Motor neuron (in vitro differentiated cells): ENCODE measurements around the gene MLKL. TPM values are rescaled to one million over a fixed set of nuclear protein-coding genes. Genes with fewer than 3 reads are reported as not detected.
"Not testable (repeated sequence)": the region's sequence is repeated elsewhere in the genome, so short reads cannot be mapped to it uniquely, and the experiment has no call there.

ENCODE experiments used
- ATAC-seq, 8 experiments: fragments of 200-7000 bp; cut with Tn5 transposase; replicated peaks in 6 of 8; 2 replicates each; pipeline ENCODE4 v1.8.0; 2021; ENCODE audit warnings: mild to moderate bottlenecking in 8 of 8, moderate library complexity in 8 of 8
- H3K27ac ChIP-seq, 2 donors: fragments of 250-450 bp; sonication (Bioruptor Pico); 2 replicates each; pipeline ENCODE4 v1.9.0; 2021; ENCODE audit warnings: antibody characterized with exemption in 2 of 2, mild to moderate bottlenecking in 2 of 2, moderate library complexity in 1 of 2
- H3K4me1 ChIP-seq, 2 donors: fragments of 250-450 bp; sonication (Bioruptor Pico); replicated peaks in 1 of 2; 2 replicates each; pipeline ENCODE4 v1.6.1; 2021; ENCODE audit warnings: antibody characterized with exemption in 2 of 2, mild to moderate bottlenecking in 2 of 2, moderate library complexity in 1 of 2
- H3K4me3 ChIP-seq, 5 donors: fragments of 250-450 bp; sonication (Bioruptor Pico); 2 replicates each; pipeline ENCODE4 v1.9.0; 2021; ENCODE audit warnings: antibody characterized with exemption in 5 of 5, mild to moderate bottlenecking in 5 of 5, moderate library complexity in 4 of 5
- WGBS, 10 experiments: fragments of 450-650 bp; shearing (Covaris generic); methylation state at CpG; one replicate each; pipeline ENCODE4 v1.0.0; 2022; 5-methylcytosine and 5-hydroxymethylcytosine counted together
- in situ Hi-C, 9 experiments: fragments of 400-800 bp; cut with MboI; loops; one replicate each; pipeline ENCODE4 v1.15.0; 2021; ENCODE audit warnings: low sequenced_read_pairs in 9 of 9, low pct_unique_long_range_greater_than_20kb in 2 of 9; ENCODE audit not compliant: unreplicated experiment in 9 of 9
- total RNA-seq, 8 experiments: library from RNA; unstranded; fragments of 300-600 nt; gene quantifications; 2 replicates each; pipeline versions ENCODE4 v1.2.3 to v1.2.4, GENCODE V29; 2022

Gene MLKL
- total RNA-seq, 8 experiments from 2014 or later, result 0.21 to 6.3 (median 1.2) TPM; not detected in 1

DNA sequence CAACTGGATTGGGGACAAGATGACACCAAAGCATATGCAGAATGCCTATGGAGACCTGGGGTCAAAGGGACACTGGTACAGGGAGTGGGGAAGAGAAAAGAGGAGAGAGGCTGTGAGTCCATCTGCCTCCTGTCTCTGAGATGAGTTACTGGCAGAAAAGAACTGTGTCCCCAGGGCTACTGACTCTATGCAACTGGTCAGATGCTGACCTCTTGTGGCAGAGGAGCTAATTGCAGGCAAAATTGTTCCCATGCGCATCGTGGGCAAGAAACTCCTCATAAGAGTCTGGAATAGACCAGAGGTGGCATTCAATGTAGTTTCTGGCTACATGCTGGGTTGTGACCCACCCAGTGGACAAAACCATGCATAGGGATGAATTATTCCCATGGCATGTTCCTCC lies 26.1 kb upstream of the MLKL start:
- H3K27ac ChIP-seq, result no peak overlapping the region
- ATAC-seq, result no peak
- 71 to 80% (median 79%) methylated on average over 1 to 2 of the region's 2 CpGs; no CpG with 5 or more reads in 6 of the 10 experiments for WGBS, 10 experiments
- H3K4me1 ChIP-seq, result peaks cover 10% of the 10 kb centered on the region in 2 donors
- no peak overlapping the region for H3K4me3 ChIP-seq
- in situ Hi-C loops, result no loop called here

DNA sequence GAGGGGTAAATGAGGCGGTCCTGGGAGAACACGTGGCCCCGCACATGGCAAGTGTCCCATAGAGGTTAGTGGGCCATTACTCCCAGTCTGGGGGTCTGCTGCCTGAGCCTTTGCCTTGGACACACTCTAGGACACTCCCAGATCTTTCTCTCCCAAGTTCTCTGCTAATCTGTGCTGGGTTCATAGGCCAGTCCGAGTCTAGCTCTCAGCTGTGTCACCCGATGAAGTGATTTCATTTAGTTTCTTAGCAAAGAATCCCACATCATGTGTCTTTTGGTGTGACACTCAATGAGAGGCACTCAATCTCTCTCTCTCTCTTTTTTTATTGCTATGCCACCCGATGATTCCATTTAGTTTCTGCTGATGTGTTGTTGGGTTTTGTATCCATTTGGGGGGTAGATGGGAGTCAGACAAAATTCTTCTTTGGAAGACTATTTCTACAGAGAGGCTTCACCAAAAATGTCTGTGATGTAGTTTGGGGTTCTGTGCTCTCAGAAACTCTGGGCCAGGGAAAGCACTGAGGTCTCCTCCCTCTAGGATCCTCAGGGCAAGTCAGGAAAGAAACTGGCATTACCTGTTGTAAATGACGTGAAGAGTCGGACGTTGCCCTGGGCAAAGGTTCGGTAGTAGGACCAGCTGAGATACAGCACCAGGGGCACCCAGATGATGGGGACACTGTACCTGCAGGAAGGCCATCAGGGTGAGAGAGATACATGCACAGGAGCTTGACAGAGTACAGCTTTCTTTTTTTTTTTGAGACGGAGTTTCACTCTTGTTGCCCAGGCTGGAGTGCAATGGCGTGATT lies 25.2 kb upstream of the MLKL start:
- Histone ChIP-seq H3K27ac (no peak overlapping the region), H3K4me3 (no peak overlapping the region), H3K4me1 (peaks cover 10% of the 10 kb centered on the region in 2 donors)
- no peak for ATAC-seq
- in situ Hi-C loops, result no loop called here
- 42 to 98% (median 80%) methylated on average over 1 to 9 of the region's 12 CpGs for WGBS, 10 experiments

DNA sequence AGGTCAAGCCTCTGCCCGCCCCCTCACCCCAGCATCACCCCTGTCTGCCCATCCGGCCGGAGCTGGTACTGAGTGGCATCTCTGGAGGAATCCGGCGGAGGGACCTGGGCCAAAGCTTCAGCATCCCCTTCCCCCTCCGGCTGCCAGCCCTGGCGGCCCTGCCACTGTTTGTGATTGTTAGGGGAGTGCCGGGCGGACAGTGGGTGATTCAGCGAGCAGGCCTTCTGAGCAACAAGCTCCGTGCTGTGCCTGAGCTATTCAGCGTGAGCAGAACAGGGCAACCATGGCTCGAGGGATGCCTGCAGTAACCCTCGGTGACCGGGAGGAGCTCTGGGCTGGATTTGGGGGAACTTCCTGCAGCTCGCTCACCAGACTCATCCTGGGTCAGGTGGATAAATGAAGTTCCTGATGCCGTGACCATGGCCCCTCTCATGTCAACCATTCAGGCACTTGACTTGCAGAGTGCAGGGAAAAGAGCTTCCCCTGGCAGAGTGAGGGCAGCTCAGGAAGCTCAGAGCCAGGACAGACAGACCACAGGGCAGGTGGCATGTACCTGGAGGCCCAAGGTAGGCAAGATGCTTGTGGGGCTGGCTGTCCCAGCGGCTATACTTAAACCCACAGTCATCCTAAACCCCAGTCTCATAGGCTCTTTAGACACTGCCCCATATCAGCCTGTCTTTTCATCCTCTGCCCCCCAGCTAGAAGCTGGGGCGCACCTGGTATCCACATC lies 24.3 kb upstream of the MLKL start:
- ATAC-seq, result peak; percentile 42 to 94 (median 87)
- Histone ChIP-seq H3K27ac (no peak overlapping the region), H3K4me1 (peaks cover 10% of the 10 kb centered on the region in 2 donors), H3K4me3 (no peak overlapping the region)
- 11 to 100% (median 78%) methylated on average over 1 to 5 of the region's 19 CpGs; no CpG with 5 or more reads in 4 of the 10 experiments for WGBS, 10 experiments
- in situ Hi-C loops, result loop anchor here in 6 of 9 experiments (25.0 kb wide), 2 partner anchors 137 to 387 kb away; partner anchors contain the start of gene LDHD (in 1 of the 6)

DNA sequence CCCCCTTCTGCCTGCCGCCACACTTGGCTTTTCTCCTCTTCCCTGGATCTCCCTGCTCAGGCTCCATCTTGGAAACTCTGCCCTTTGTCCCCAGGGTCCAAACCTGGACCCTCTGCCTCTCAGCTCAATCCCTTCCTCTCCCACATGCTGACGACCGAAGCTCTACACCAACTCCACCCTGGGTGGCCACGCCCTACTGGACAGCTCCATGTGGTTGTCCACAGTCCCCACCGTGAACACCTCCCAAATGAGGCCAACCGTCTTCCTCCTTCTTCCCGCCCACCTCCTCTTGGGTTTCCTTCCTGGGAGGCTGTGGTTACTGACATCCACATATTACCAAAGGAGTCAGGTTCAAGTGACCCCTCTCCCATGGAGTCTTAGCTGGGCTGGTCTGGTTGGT lies 22.6 kb upstream of the MLKL start:
- peaks cover 10% of the 10 kb centered on the region in 2 donors for H3K4me1 ChIP-seq
- no peak overlapping the region for H3K27ac ChIP-seq
- H3K4me3 ChIP-seq, result no peak overlapping the region
- 20 to 100% (median 70%) methylated on average over 1 to 6 of the region's 7 CpGs; no CpG with 5 or more reads in 4 of the 10 experiments for WGBS, 10 experiments
- in situ Hi-C loops, result loop anchor here in 6 of 9 experiments (25.0 kb wide), 2 partner anchors 139 to 389 kb away; partner anchors contain the start of gene LDHD (in 1 of the 6)
- ATAC-seq, result peak in 2 of 8 experiments; percentile 50 to 74

DNA sequence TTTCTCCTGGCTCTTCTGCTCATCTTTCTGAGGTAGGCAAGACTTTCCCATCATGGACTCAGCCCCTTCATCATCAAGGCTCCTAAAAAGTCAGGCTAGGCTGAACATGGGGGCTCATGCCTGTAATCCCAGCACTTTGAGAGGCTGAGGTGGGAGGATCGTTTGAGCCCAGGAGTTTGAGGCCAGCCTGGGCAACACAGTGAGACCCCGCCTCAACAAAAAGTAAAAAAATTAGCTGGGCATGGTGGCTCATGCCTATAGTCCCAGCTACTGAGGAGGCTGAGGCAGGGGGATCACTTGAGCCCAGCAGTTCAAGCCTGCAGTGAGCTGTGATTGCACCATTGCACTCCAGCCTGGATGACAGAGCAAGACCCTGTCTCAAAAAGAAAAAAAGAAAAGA lies 21.5 kb upstream of the MLKL start:
- WGBS, 10 experiments, result 80 to 93% methylated on average over 2 of the region's 2 CpGs; no CpG with 5 or more reads in 8 of the 10 experiments
- ATAC-seq, result not testable (repeated sequence)

DNA sequence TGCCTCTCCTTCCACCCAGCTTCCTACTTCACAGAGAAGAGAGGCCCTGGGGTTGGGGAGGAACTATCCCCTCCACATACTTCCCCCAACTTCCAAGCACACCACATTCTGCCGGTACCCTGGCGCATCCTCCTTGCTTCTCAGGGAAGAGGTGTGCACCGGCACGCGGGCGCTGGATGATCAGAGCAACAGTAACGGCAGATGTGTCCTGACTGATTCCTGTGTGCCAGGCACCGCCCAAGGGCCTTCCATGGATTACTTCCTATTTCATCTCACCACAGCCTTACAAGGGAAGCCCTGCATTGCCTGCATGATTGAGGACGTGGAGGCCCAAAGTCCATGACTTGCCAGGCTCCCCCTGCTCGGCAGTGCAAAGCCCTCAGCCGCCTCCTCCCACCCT lies 21.1 kb upstream of the MLKL start:
- Histone ChIP-seq H3K4me1 (peaks cover 10% of the 10 kb centered on the region in 2 donors), H3K27ac (no peak overlapping the region), H3K4me3 (no peak overlapping the region)
- no peak for ATAC-seq
- 67 to 100% (median 97%) methylated on average over 1 to 6 of the region's 11 CpGs; no CpG with 5 or more reads in 4 of the 10 experiments for WGBS, 10 experiments
- in situ Hi-C loops, result loop anchor here in 6 of 9 experiments (25.0 kb wide), 2 partner anchors 141 to 391 kb away; partner anchors contain the start of gene LDHD (in 1 of the 6)

More for the DNA sequence above, 21.5 kb upstream of the MLKL start:
- H3K4me1 ChIP-seq, result peaks cover 10% of the 10 kb centered on the region in 2 donors
- not testable (repeated sequence) for H3K4me3 ChIP-seq, H3K27ac ChIP-seq
- in situ Hi-C loops, result loop anchor here in 6 of 9 experiments (25.0 kb wide), 2 partner anchors 140 to 390 kb away; partner anchors contain the start of gene LDHD (in 1 of the 6)

DNA sequence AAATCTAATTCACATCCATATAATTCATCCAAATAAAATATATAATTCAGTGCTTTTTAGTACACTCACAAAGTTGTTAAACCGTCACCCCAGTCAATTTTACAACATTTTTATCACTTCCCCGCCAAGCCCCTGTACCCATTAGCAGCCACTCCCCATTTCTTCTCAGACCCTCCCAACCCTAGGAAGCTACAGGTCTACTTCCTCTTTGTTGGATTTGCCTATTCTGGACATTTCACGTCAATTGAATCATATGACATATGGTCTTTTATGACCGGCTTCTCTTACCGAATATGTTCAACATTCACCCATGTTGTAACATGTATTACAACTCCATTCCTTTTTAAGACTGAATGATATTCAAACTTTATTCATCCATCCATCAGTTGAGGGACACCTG lies 19.9 kb upstream of the MLKL start:
- ATAC-seq, result no peak
- H3K27ac ChIP-seq, result no peak overlapping the region
- 11 to 92% (median 63%) methylated on average over 1 to 5 of the region's 5 CpGs for WGBS, 10 experiments
- no peak overlapping the region for H3K4me3 ChIP-seq
- in situ Hi-C loops, result loop anchor here in 6 of 9 experiments (25.0 kb wide), 2 partner anchors 142 to 392 kb away; partner anchors contain the start of gene LDHD (in 1 of the 6)
- peaks cover 10% of the 10 kb centered on the region in 2 donors for H3K4me1 ChIP-seq

DNA sequence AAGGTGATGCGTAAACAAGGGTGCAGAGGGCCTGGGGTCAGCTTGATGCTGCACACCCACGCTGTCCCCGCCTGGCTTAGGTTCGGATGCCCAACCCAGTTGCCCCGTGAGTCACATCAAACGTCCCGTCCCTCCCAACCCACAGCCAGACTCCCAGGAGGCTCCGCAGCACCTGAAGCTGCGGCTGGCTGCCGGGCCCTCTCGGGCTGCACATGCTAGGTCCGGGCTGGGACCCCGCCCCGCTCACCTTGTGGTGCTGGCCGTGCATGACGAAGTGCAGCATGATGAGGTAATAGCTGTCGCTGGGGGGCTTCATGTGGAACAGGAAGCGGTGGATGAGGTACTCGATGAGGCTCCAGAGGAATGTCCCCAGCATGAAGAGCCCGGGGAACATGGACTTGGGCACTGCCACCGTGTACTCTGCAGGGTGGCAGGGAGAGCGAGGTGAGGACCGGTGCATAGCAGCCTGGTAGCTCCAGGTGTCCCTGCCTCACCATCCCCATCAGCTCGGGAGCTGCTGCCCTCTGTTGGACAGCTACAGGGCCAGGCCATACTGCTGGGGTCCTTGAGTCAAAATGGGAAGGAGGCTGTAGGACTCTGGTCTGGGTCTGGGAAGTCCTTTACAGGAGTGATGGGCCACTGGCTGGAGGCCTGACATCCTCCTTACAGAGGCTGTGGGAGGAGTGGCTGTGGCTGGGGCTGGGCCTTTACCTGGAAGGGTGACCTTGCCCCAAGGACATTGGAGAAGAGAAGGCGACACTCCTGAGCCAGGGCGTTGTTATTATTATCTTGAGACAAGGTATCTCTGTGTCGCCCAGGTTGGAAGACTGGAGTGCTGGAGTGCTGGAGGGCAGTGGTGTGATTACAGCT lies 18.3 kb upstream of the MLKL start:
- in situ Hi-C loops, result loop anchor here in 7 of 9 experiments (10.0 to 25.0 kb wide), 3 partner anchors 136 to 393 kb away; partner anchors contain the start of gene LDHD (in 1 of the 7)
- Histone ChIP-seq H3K4me1 (peaks cover 0 to under 1% of the 10 kb centered on the region in 2 donors), H3K4me3 (no peak overlapping the region), H3K27ac (no peak overlapping the region)
- ATAC-seq, result no peak
- 33 to 97% (median 88%) methylated on average over 2 to 6 of the region's 27 CpGs; no CpG with 5 or more reads in 3 of the 10 experiments for whole genome bisulfite sequencing, 10 experiments

DNA sequence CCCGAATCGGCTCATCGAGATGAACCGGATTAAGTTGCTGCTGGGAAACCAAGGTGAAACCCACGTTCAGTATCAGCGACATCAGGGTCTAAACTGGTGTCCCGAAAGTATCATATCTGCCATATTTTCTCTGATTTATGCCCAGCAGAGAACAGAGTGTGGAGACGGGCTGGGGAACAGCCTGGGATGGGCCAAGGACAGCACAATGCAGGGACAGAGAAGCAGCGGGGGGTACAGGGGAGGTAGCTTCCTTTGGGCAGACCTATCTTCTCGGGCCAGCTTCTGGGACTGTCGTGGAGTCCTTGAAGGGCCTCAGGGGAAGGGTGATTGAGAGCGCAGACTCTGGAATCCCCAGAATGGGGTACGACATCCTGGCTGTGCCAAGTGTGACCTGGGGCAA lies 17.5 kb upstream of the MLKL start:
- ATAC-seq, result no peak
- no peak overlapping the region for H3K27ac ChIP-seq
- H3K4me3 ChIP-seq, result no peak overlapping the region
- H3K4me1 ChIP-seq, result no peaks in the 10 kb centered on the region
- in situ Hi-C loops, result loop anchor here in 7 of 9 experiments (10.0 to 25.0 kb wide), 3 partner anchors 137 to 394 kb away; partner anchors contain the start of gene LDHD (in 1 of the 7)
- WGBS, 10 experiments, result 40 to 81% (median 78%) methylated on average over 1 to 8 of the region's 13 CpGs; no CpG with 5 or more reads in 4 of the 10 experiments

DNA sequence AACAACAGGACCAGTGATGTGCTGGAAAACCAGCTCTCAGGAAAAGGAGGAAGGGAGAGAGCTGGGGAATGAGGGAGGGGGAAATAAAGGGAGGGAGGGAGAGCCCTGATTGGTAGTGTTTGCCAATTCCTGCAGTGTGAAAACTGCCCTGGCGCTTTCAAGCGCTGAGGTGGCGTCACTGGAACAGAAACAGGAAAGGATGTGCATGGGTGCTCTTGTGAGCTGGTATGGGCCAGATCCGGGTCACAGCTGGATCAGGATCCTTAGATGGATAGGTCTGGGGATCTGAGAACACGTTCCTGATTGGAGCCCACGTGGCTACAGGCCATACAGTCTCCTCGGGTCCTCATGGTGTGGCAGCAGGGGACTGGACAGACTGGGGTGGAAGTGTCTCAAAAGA lies 16.7 kb upstream of the MLKL start:
- Histone ChIP-seq H3K4me1 (no peaks in the 10 kb centered on the region), H3K4me3 (no peak overlapping the region), H3K27ac (no peak overlapping the region)
- no peak for ATAC-seq
- in situ Hi-C loops, result loop anchor here in 7 of 9 experiments (10.0 to 25.0 kb wide), 3 partner anchors 137 to 395 kb away; partner anchors contain the start of gene LDHD (in 1 of the 7)
- 75 to 89% methylated on average over 3 to 6 of the region's 7 CpGs; no CpG with 5 or more reads in 8 of the 10 experiments for WGBS, 10 experiments

DNA sequence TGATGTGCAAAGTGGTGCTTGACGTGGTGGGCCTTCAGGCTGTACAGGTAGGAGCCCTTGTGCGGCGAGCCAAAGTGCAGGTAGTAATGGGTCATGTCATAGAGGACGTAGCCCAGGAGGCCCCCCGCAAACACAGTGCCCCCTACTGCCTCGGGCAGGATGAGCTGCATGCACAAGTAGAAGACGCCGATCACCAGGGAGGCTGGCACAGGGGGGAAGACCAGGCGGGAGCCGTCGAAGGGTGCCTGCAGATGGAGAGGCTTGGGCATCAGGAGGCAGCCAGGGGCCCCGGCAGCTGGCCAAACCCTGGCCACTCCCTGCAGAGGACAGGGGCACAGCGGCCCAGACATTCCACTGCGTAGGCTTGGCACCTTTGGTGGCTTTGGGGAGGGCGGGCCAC lies 15.7 kb upstream of the MLKL start:
- Histone ChIP-seq H3K4me1 (no peaks in the 10 kb centered on the region), H3K4me3 (no peak overlapping the region), H3K27ac (no peak overlapping the region)
- no peak for ATAC-seq
- 38 to 93% (median 73%) methylated on average over 1 to 10 of the region's 15 CpGs; no CpG with 5 or more reads in 3 of the 10 experiments for WGBS, 10 experiments
- in situ Hi-C loops, result loop anchor here in 7 of 9 experiments (10.0 to 25.0 kb wide), 3 partner anchors 138 to 396 kb away; partner anchors contain the start of gene LDHD (in 1 of the 7)

DNA sequence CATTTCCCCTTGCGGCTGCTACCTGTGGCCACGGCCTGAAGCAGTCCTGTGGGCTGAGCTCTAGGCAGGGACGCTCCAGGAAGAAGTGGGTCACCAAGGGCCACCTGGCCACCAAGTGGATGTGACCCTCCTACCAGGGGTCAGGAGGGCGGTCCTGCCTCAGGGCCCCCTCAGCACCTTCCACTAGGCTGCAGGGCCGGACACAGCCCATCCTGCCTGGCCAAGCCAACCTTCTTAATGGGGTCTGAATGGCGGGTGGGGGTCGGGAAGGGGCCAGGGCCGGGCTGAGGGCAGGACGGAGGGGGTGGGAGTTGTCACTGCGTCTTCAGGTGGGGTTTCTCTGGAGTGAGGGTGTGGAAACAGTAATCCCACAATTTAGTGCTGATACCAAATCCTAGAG lies 13.2 kb upstream of the MLKL start:
- no peak overlapping the region for H3K27ac ChIP-seq
- 60% methylated on average over 1 of the region's 10 CpGs; no CpG with 5 or more reads in 9 of the 10 experiments for WGBS, 10 experiments
- ATAC-seq, result no peak
- no peaks in the 10 kb centered on the region for H3K4me1 ChIP-seq
- no peak overlapping the region for H3K4me3 ChIP-seq
- in situ Hi-C loops, result loop anchor here in 7 of 9 experiments (10.0 to 25.0 kb wide), 3 partner anchors 141 to 398 kb away; partner anchors contain the start of gene LDHD (in 1 of the 7)
